Measurements from ENCODE around the gene FSD1L. TPM values are rescaled to one million over a fixed set of nuclear protein-coding genes. Genes with fewer than 3 reads are reported as not detected.
"Not testable (repeated sequence)": the region's sequence is repeated elsewhere in the genome, so short reads cannot be mapped to it uniquely, and the experiment has no call there.

FSD1L gene
- polyA plus RNA-seq, 5 donors: 5.2 to 10.0 (median 9.0) TPM

DNA sequence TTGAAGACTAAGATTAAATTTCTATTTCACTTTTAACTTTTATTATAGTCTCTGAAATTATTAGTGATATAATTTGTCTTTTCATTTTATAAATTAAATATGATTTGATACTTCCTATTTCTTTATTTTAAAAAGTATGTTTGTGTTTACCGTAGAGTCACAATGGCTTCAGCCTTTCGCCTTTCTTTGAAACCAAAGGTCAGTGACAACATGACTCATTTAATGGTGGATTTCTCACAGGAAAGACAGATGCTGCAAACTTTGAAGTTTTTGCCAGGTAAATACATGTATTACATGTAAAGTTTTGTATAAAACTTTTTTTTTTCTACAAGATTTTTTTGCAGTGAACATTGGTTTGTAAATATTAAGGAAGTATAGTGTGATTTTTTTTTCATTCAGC lies 36.4 kb downstream of the FSD1L start:
- no peak for DNase-seq

DNA sequence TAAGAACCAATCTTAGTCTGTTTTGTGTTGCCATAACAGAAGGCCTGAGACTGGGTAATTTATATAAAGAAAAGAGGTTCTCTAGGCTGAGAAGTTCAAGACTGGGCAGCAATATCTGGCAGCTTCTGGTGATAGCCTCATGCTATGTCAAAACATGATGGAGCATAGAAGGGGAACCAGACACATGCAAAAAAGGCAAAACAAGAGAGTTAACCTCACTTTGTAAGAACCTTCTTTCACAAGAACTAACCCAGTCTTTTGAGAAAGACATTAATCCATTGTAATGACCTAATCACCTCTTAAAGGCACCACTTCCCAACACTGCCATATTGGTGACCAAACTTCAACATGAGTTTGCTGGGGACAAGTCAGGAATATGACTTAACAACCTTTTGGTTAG lies 37.3 kb downstream of the FSD1L start:
- no peak for DNase-seq

DNA sequence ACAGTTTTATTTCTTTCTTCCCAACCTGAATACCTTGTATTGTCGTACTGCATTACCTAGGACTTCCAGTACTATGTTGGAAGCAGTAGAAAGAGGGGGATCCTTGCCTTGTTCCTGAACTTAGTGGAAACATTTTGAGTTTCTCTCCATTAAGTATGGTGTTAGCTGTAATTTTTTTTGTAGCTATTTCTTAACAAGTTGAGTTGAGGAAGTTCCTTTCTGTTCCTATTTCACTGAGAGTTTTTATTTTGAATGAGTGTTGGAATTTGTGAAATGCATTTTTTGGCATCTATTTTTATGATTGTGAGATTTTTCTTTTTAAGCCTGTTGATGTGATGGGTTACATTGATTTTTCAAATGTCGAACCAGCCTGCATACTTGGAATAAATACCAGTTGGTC lies 49.0 kb downstream of the FSD1L start:
- DNase-seq: no peak

DNA sequence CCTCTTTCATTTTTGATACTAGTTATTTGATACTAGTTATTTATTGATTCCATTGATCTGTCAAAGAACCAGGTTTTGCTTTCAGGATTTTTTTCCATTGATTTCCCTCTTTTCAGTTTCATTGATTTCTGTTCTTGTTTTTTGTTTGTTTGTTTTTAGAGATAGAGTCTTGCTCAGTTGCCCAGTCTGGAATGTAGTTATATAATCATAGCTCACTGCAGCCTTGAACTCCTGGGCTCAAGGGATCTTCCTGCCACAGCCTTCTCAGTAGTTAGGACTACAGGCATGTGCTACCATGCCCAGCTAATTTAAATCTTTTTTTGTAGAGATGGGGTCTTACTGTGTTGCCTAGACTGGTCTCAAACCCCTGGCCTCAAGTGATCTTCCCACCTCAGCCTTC lies 49.9 kb downstream of the FSD1L start:
- no peak for DNase-seq

DNA sequence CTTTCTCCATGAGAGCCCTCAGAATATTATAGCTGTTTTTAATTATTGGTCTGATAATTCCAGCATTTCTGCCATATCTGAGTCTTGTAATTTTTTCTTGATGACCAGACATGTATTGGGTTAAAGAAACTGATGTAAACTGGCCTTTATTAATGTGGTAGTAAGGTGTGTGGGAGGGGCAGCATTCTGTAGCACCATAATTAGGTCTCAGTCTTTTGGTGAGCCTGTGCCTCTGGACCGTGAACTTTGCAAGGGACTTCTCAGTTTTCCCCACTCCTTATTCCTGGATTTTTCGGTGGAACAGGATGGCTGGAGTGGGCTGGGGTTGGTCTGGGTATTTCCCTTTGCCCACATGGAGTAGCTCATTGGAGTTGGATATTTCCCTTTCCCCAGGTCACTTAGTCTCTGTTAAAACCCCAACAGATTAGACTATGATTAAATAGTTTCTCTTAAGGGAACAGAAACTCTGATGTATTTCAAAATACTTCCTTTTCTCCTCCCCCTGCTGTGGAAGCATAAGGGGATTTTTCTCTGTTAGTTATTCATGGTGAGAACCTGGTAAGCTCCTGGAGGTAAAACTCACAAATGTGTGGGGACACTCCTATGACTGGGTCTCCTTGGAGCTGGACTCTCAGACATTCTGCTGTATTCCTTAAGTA lies 52.4 kb downstream of the FSD1L start:
- DNase-seq: no peak

DNA sequence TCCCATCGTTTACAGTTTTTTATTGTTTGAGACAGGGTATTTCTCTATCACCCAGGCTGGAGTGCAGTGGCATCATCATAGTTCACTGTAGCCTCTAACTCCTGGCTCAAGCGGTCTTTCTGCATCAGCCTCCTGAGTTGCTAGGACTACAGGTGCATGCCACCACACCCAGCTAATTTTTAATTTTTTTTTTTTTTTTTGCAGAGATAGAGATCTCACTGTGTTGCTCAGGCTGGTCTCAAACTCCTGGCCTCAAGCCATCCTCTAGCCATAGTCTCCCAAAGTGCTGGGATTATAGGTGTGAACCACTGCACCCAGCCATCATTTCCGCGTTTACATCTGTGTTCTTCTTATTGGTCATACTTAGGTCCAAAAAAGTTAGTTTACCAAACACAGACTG lies 53.6 kb downstream of the FSD1L start:
- no peak for DNase-seq

DNA sequence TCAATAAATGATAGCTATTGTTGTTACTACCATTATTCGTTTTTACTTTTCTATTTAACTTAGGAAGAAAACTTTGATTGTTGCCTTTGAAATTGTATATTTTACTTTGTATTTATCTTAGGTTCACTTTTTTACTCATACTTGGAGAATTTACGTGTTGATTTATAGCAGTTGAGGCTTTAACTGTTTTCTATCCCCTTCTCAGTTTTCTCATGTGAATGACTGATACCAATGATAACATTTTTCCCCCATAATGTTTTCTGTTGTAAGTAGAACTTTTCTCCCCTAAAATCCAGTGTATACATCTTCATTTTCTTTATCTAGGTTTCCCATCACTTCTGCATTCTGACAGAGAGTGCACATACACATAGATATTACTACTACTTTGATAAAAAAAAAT lies 54.4 kb downstream of the FSD1L start:
- no peak for DNase-seq

DNA sequence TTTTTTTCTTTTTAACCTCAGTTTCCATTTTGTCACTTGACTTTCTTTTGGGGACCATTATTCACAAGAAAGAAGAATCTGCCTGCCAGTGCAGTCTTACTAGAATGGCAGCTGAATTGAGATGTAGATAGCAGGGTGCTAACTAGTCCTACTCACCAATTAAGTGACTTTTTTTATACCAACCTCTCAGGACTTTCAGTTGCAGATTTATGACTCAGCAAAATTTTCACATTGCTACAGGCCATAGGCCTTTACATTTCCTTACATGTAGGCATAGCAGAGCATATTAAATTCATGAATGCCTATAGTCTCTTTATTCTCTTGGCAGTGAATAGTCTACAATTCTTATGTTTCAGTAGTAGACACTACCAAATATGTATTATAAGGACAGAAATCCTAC lies 56.0 kb downstream of the FSD1L start:
- DNase-seq: no peak

DNA sequence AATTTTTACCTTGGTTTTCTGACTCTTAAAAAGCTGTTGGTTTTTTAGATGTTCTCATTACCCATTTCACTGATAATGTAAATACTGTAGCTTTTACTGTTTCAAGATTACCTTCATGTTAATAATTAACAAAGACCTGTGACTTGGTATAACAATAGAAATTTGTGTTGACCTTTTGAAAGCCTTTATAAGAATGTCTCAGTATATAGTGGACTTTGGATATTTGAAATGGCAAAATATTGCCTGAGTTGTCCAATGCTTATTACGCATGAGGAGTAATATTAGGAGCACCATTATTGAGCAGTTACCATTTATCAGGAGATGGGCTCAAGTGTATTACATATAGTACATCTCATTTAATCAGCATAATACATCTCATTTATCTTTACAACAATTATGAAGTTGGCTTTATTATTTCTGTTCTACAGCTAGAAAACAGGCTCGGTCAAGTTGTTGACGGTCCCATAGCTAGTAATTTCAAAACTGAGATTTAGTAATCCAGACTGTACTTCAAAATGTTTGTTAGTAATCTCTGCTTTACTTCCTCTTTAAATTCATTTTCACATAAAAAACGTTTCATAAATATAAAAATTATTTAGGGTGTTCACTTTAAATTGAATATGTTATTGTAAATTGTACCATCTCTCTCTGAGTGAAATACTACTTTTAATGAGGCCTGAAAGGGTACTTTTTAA lies 59.4 kb downstream of the FSD1L start:
- no peak for DNase-seq

DNA sequence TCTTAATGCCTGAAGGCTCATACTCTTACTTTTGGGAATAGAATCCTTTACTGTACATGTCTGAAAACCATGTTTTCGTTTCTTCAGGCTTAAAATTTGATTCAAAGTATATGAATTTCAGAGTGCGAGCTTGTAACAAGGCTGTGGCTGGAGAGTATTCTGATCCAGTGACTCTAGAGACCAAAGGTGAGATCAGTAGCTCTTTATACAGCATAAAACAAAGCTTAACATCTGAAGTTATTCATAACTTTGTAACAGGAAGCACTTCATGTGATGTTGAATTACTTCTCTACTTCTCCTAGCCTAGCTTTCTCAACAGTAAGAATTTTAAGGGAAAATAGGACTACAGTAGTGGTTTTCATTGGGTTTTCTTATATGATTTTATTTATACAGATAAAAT lies 60.7 kb downstream of the FSD1L start:
- no peak for DNase-seq

DNA sequence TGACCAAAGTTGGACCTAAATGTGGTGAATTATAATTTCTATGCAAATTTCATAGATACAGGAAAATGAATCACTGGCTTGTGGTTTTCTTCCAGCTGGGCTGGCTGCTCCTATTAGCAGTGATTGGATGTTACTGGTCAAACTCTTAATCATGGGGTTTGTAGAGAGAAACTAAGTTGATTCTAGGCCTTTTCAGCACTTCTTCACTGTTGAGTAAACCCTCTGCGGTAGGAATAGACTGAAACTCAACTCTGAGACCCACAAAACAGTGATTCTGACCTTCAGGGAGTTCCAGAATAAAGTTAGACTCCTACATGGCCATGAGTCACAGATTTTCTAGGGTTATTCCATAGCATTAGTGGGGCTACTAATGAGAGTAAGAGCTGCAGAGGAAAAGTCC lies 62.2 kb downstream of the FSD1L start:
- DNase-seq: no peak

DNA sequence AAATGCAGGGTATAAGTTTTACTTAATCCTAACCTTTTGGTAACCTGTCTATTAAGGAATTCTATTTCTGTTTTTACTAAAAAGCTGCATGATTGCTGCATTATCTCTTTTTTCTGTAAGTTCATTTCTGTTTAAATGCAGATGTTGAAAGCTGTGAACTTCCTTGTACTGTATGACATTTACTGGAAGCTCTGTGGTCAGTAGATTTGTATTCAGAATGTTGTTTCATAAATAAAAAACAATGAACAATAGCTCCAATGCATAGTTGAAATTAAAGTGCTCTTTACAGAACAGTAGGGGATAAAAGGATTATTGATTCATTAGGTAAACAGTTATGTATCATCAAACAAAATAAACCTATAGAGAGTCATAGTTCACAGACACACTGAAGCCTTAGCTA lies 63.6 kb downstream of the FSD1L start:
- DNase-seq: no peak

DNA sequence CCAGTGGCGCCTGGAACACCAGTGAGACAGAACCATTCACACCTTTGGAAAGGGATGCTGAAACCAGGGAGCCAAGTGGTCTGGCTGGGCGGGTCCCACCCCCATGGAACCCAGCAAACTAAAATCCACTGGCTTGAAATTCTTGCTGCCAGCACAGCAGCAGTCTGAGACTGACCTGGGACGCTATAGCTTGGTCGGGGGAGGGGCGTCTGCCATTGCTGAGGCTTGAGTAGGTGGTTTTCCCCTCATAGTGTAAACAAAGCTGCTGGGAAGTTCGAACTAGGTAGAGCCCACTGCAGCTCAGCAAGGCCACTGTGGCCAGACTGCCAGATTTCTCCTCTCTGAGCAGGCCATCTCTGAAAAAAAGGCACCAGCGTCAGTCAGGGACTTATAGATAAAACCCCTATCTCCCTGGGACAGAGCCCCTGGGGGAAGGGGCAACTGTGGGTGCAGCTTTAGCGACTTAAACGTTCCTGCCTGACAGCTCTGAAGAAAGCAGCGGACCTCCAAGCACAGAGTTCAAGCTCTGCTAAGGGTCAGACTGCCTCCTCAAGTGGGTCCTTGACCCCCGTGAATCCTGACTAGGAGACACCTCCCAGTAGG lies 68.1 kb downstream of the FSD1L start:
- no peak for DNase-seq

DNA sequence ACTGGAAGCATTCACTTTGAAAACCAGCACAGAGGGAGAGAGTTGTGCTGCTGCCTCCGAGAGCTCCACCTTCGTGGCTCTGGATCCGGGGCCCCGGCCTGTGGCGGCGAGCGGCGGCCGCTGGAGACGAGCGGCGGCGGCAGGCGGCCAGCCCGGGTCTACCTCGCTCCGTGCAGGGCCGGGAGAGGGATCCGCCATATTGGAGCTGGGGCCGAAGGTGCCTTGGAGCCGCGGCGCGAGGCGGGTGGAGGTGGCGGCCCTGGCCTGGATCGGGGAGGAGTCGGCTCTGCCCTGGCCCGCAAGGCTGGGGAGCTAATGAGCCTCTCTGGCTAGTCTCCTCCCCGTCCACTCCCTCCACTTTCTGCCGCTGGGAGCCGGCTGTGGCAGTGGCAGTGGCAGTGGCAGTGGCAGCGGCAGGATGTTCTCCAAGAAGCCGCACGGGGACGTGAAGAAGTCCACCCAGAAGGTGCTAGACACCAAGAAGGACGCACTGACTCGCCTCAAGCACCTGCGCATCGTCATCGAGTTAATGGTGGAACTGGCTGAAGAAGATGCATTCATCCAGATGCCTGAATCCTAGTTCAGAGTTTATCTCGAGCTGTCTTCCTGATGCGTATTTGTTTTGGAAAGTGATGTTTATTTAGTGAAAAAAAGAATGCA lies 72.0 kb downstream of the FSD1L start:
- DNase-seq: peak in 1 of 2 donors; percentile 1

DNA sequence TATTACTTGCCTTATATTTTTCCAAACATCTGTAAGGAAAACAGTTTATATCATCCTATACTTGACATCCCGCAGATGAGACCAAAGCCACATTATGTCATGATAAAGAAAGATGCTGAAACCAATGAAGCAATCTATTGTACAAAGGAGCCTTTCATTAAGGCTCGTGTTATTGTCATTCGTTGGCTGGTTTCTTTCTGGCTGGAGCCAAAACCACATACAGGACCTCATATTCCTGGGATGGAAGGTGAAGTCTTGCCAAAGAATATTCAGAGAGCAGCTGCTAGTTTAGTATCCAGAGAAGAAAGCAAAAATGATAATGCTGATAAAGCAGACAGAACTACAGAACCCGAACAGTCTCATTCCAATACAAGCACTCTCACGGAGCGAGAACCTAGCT lies 73.2 kb downstream of the FSD1L start:
- not testable (repeated sequence) for DNase-seq

DNA sequence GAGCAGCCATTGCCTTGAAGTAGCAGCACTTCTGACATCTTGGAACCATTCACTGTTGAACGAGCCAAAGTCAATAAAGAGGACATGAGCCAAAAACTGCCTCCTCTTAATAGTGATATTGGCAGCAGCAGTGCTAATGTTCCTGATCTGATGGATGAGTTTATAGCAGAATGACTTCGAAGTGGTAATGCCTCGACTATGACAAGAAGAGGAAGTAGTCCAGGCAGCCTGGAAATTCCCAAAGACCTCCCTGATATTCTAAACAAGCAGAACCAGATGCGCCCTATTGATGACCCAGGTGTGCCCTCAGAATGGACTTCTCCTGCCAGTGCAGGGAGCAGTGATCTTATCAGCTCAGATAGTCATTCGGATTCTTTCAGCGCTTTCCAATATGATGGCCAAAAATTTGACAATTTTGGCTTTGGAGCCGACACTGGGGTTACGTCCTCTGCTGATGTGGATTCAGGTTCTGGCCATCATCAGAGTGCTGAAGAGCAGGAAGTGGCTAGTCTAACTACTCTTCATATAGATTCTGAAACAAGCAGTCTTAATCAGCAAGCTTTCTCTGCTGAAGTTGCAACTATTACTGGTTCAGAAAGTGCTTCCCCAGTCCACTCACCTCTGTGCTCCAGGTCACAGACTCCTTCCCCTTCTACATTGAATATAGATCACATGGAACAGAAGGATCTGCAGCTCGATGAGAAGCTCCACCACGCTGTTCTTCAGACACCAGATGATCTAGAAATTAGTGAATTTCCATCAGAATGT lies 75.0 kb downstream of the FSD1L start:
- DNase-seq: not testable (repeated sequence)

DNA sequence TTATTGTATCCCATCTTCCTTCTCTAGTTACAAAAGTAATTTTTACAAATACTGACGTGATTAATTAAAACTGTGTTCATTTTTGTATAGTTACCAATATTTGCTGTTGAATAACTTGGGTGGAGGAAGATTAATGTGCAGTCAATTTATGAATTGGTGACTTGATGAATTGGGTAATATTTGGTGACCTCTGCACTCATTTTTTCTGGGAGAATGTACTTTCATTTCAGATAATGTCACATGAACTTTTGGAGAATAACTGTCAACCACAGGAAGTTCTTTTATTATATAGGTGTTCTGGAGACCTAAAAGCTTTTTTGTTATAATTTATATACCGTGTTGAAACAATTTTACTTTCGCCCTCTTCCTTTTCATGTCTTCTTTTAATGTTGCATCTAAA lies 83.7 kb downstream of the FSD1L start:
- DNase-seq: no peak

DNA sequence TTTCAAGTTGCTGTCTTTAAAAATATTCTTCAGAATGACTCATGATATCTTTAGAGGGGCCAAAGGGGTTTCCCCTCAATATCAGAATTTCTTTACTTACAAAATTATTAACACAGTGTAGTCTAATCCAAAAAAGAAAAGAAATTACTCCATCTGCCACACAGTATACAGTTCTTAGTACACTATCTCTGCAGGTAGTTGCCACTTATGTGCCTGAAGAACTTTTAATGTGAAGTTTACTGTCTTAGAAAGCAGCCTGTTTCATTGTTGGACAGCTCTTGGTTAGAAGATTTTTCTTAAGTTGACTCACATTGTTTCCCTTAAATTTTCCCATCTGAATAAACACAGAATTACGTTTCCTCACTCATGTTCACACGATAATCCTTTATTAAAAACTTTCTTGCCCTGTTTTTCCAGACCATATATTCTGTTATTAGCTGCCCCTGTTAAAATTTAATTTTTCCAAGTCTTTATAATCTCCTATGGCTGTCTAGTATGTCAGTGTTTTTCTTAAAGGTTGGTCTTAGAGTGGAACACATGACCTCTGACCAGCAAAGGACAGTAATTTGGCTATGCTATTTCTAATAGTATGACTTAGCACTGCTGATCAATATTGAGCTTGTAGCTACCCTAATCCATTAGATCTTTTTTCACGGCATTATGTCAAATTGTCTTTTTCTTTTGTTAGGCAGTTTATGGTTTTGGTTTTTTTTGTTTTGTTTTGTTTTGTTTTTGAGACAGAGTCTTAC lies 88.3 kb downstream of the FSD1L start:
- no peak for DNase-seq

DNA sequence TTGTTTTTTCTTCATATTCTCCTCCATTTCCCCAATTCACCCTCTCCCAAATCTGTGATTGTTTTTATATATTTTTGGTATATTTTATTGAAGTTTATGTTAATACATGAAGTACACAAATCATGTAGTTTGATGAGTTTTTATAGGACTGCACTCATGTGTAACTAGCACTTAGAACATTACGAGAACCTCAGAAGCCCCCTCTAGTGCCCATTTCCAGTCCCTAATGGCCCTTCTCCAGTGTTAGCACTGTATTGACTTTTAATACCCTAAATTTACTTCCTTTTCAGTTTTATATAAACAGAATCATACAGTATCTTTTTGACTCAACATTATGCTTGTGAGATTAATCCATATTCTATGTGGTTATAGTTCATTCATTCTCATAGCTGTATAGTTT lies 91.6 kb downstream of the FSD1L start:
- no peak for DNase-seq

DNA sequence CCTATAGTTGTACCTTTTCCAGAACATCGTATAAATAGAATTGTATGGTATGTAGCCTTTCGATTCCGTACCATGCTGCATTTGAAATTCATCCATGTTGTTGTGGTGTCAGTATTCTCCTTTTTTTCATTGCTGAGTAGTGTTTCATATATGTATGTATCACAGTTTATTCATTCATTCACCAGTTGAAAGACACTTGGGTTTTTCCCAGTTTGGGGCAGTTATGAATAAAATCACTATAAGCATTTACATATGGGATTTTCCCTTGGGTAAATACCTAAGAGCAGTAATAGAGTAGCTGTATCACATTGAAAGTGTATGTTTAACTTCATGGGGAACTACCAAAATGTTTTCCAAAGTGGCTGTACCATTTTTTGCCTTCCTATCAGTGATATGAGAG lies 94.0 kb downstream of the FSD1L start:
- DNase-seq: no peak

DNA sequence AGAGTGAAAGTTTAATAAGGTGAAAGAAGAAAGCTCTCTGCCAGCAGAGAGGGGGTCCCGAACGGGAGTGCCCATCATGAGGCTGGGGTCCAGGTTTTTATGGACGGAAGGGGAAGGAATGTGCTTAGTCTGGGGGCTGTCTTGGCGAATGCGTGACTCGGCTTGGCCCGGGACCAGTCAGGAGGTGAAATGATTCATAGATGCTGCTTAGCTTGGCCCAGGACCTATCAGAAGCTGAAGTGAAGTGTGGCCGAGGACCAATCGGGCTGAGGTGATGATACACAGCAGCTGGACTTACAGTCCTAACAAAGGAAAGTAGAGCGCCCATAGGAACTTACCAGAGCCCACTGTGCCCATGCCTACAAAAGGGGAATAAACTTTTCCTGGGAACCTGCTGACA lies 106.2 kb downstream of the FSD1L start:
- no peak for DNase-seq
